Esophagus muscularis mucosa (tissue), 4 donors: ENCODE data around the gene MEGF9. TPM values are rescaled to one million over a fixed set of nuclear protein-coding genes. Genes with fewer than 3 reads are reported as not detected.
"Not testable (repeated sequence)": the region's sequence is repeated elsewhere in the genome, so short reads cannot be mapped to it uniquely, and the experiment has no call there.

ENCODE experiments used
- DNase-seq: peaks from one replicate; pipeline ENCODE4 v3.0.0-alpha.2; 2017; ENCODE audit errors: extremely low spot score
- H3K27ac ChIP-seq, 4 donors: fragments of 200-600 bp; sonication (generic); replicated peaks in 1 of 4; 1 replicate in 3 of 4; 2 replicates in 1 of 4; pipeline ENCODE4 v1.5.1; 2016 to 2019; ENCODE audit warnings: mild to moderate bottlenecking in 1 of 4
- H3K27me3 ChIP-seq, 4 donors: fragments of 200-600 bp; sonication (generic); one replicate each; pipeline versions ENCODE4 v1.5.1 to v1.6.0; 2016 to 2019
- H3K36me3 ChIP-seq, 4 donors: fragments of 200-600 bp; sonication (generic); one replicate each; pipeline ENCODE4 v1.5.1; 2016 to 2019
- H3K4me1 ChIP-seq, 4 donors: fragments of 200-600 bp; sonication (generic); one replicate each; pipeline ENCODE4 v1.5.1; 2016 to 2019
- H3K4me3 ChIP-seq, 4 donors: fragments of 200-600 bp; sonication (generic); 1 replicate in 2 of 4; 2 replicates in 2 of 4; pipeline ENCODE4 v1.5.1; 2016 to 2019; ENCODE audit warnings: mild to moderate bottlenecking in 4 of 4, moderate library complexity in 1 of 4
- H3K9me3 ChIP-seq, 4 donors: fragments of 200-600 bp; sonication (generic); 1 replicate in 3 of 4; 2 replicates in 1 of 4; pipeline ENCODE4 v1.5.1; 2016 to 2019
- EP300 ChIP-seq: sonication (generic); formaldehyde crosslinking; IDR thresholded peaks from one replicate; pipeline ENCODE4 v1.6.1; 2017; ENCODE audit warnings: antibody characterized with exemption
- POLR2A ChIP-seq: fragments of 450-650 bp; IDR thresholded peaks from one replicate; pipeline ENCODE4 v1.6.1; 2017; ENCODE audit warnings: antibody characterized with exemption, moderate library complexity, mild to moderate bottlenecking, low read depth
- POLR2AphosphoS5 ChIP-seq, 2 donors: sonication (generic); formaldehyde crosslinking; IDR thresholded peaks; one replicate each; pipeline ENCODE4 v1.6.1; 2017; ENCODE audit warnings: antibody characterized with exemption in 2 of 2
- WGBS: methylation state at CpG from one replicate; pipeline ENCODE4 v1.1.5; 2018; 5-methylcytosine and 5-hydroxymethylcytosine counted together
- intact Hi-C: fragments of 100-400 bp; cut with DNase I; formaldehyde crosslinking; loops from one replicate; pipeline ENCODE4 v1.15.1; 2023
- total RNA-seq, 4 donors: library from RNA; depleted of rRNA; stranded (reverse); fragments of >200 nt; gene quantifications; one replicate each; pipeline versions ENCODE4 v1.1.0 to v1.2.1, GENCODE V29; 2016
- TF ChIP-seq, protein P1 (sequence below), 3 experiments: fragments of 200-600 bp in 2 of 3; fragments of 450-650 bp in 1 of 3; sonication (generic) in 2 of 3; IDR thresholded peaks; one replicate each; pipeline ENCODE4 v1.5.1; 2017 to 2019; ENCODE audit warnings: antibody characterized with exemption in 3 of 3, mild to moderate bottlenecking in 2 of 3, moderate library complexity in 1 of 3

MEGF9 gene
- total RNA-seq, 4 donors from 2014 or later = 17.1 to 23.1 (median 18.9) TPM

- Histone ChIP-seq H3K4me1 (peaks cover 0 to 7% (median 2%) of the 10 kb centered on the region in 4 donors), H3K36me3 (peaks cover 0 to 62% (median 11%) of the 10 kb centered on the region in 4 donors), H3K27ac (no peak overlapping the region), H3K9me3 (no peaks in the 10 kb centered on the region), H3K27me3 (no peaks in the 10 kb centered on the region), H3K4me3 (no peak overlapping the region)
- intact Hi-C loops = no loop called here
- 90% methylated on average over 1 of the region's 1 CpG for WGBS
- TF ChIP-seq POLR2AphosphoS5 (IDR thresholded peaks at IDR 0.05) = no peak
- TF ChIP-seq EP300 = no peak
- TF ChIP-seq POLR2A = no peak
- TF ChIP-seq, protein P1, sequence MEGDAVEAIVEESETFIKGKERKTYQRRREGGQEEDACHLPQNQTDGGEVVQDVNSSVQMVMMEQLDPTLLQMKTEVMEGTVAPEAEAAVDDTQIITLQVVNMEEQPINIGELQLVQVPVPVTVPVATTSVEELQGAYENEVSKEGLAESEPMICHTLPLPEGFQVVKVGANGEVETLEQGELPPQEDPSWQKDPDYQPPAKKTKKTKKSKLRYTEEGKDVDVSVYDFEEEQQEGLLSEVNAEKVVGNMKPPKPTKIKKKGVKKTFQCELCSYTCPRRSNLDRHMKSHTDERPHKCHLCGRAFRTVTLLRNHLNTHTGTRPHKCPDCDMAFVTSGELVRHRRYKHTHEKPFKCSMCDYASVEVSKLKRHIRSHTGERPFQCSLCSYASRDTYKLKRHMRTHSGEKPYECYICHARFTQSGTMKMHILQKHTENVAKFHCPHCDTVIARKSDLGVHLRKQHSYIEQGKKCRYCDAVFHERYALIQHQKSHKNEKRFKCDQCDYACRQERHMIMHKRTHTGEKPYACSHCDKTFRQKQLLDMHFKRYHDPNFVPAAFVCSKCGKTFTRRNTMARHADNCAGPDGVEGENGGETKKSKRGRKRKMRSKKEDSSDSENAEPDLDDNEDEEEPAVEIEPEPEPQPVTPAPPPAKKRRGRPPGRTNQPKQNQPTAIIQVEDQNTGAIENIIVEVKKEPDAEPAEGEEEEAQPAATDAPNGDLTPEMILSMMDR (IDR thresholded peaks at IDR 0.05) = no peak
- no peak for DNase-seq
These were observed 154.7 kb downstream of the MEGF9 start for GRCh38 chr9:120559546-120559945.

DNA sequence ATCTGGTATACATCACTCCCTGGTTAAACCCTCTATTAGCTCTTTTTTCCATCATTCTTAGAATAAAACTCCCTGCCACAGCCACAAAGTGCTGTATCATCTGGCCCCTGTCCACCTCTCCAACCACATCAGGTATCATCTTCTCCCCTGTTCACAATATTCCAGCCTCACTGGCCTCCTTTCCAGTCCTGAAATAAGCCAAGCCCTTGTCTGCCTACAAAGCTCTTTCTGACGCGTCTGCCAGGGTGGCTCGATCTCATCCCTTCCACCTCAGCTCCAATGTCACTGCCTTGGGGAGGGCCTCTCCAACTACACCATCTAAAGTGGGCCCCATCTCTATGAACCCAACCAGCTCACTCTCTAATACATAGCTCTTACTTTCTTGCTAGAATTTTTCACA, 155.8 kb downstream of the MEGF9 start:
- Histone ChIP-seq H3K4me3 (no peak overlapping the region), H3K9me3 (no peaks in the 10 kb centered on the region), H3K27ac (no peak overlapping the region), H3K36me3 (peaks cover 0 to 57% (median 11%) of the 10 kb centered on the region in 4 donors), H3K4me1 (peaks cover 0 to 4% (median 2%) of the 10 kb centered on the region in 4 donors), H3K27me3 (no peaks in the 10 kb centered on the region)
- TF ChIP-seq POLR2A (no peak), EP300 (no peak), POLR2AphosphoS5 (IDR thresholded peaks at IDR 0.05) (no peak)
- TF ChIP-seq, protein P1 (IDR thresholded peaks at IDR 0.05) = no peak
- intact Hi-C loops = no loop called here
- 94% methylated on average over 3 of the region's 3 CpGs for WGBS
- no peak for DNase-seq

GRCh38 chr9:120557205-120557604, 157.1 kb downstream of the MEGF9 start:
- TF ChIP-seq, protein P1 (IDR thresholded peaks at IDR 0.05) = no peak
- TF ChIP-seq POLR2AphosphoS5 (IDR thresholded peaks at IDR 0.05) (no peak), EP300 (no peak), POLR2A (no peak)
- 50% methylated on average over 2 of the region's 2 CpGs for WGBS

GRCh38 chr9:120556775-120557174, 157.5 kb downstream of the MEGF9 start:
- H3K27ac ChIP-seq = no peak overlapping the region
- 76% methylated on average over 3 of the region's 3 CpGs for WGBS
- intact Hi-C loops = no loop called here
- H3K4me1 ChIP-seq = peaks cover 0 to 3% (median 0%) of the 10 kb centered on the region in 4 donors
- no peak overlapping the region for H3K4me3 ChIP-seq
- H3K36me3 ChIP-seq = peaks cover 0 to 41% (median 6%) of the 10 kb centered on the region in 4 donors
- no peaks in the 10 kb centered on the region for H3K27me3 ChIP-seq
- DNase-seq = no peak
- TF ChIP-seq, protein P1 (IDR thresholded peaks at IDR 0.05) = no peak
- TF ChIP-seq EP300 = no peak
- no peak for TF ChIP-seq POLR2A
- no peak for TF ChIP-seq POLR2AphosphoS5 (IDR thresholded peaks at IDR 0.05)
- H3K9me3 ChIP-seq = no peaks in the 10 kb centered on the region

More at GRCh38 chr9:120557205-120557604, 157.1 kb downstream of the MEGF9 start:
- no peak overlapping the region for H3K4me3 ChIP-seq
- H3K4me1 ChIP-seq = peaks cover 0 to 3% (median 0%) of the 10 kb centered on the region in 4 donors
- no peak for DNase-seq
- H3K27me3 ChIP-seq = no peaks in the 10 kb centered on the region
- no peaks in the 10 kb centered on the region for H3K9me3 ChIP-seq
- H3K27ac ChIP-seq = no peak overlapping the region
- intact Hi-C loops = no loop called here
- H3K36me3 ChIP-seq = peaks cover 0 to 45% (median 7%) of the 10 kb centered on the region in 4 donors

- no peak overlapping the region for H3K4me3 ChIP-seq
- peaks cover 0 to 3% (median 0%) of the 10 kb centered on the region in 4 donors for H3K4me1 ChIP-seq
- no peaks in the 10 kb centered on the region for H3K27me3 ChIP-seq
- no peak for TF ChIP-seq EP300
- TF ChIP-seq POLR2AphosphoS5 (IDR thresholded peaks at IDR 0.05) = no peak
- TF ChIP-seq POLR2A = no peak
- TF ChIP-seq, protein P1 (IDR thresholded peaks at IDR 0.05) = no peak
- intact Hi-C loops = no loop called here
- WGBS = 86% methylated on average over 4 of the region's 4 CpGs
- DNase-seq = no peak
- H3K9me3 ChIP-seq = no peaks in the 10 kb centered on the region
- H3K27ac ChIP-seq = no peak overlapping the region
- H3K36me3 ChIP-seq = peaks cover 0 to 40% (median 3%) of the 10 kb centered on the region in 4 donors
These were observed 158.4 kb downstream of the MEGF9 start for GRCh38 chr9:120555839-120556238.

GRCh38 chr9:120552210-120552704, 162.0 kb downstream of the MEGF9 start:
- H3K27ac ChIP-seq, H3K27me3 ChIP-seq, intact Hi-C loops, DNase-seq, H3K9me3 ChIP-seq, H3K4me3 ChIP-seq, H3K4me1 ChIP-seq: not testable (repeated sequence)
- peaks cover 20 to 52% (median 32%) of the 10 kb centered on the region in 4 donors for H3K36me3 ChIP-seq
- 96% methylated on average over 6 of the region's 7 CpGs for WGBS
